Measurements from ENCODE around the gene RNF8.

RNF8 gene

GRCh38 chr6:37391120-37391519 lies 37.3 kb downstream of the RNF8 start:
- H3K79me2 ChIP-seq (ENCODE audit: low read length) = no peaks in the 10 kb centered on the region
- H3K4me3 ChIP-seq (ENCODE audit: low read length) = no peak overlapping the region
- 0 out of 2 replicates have a peak, but pooled peaks cover 5% of the 10 kb centered on the region for H3K4me1 ChIP-seq (ENCODE audit: low read length)
- H3K9ac ChIP-seq (ENCODE audit: low read length) = no peak overlapping the region
- no peak overlapping the region for H2AFZ ChIP-seq (ENCODE audit: low read depth, low read length)
- H3K27me3 ChIP-seq (ENCODE audit: low read depth, low read length) = no peaks in the 10 kb centered on the region
- no peaks in the 10 kb centered on the region for H3K9me3 ChIP-seq (ENCODE audit: insufficient read depth, low read length)
- H3K27ac ChIP-seq (ENCODE audit: low read length) = no peak overlapping the region
- H3K36me3 ChIP-seq (replicated peaks; ENCODE audit: low read depth, low read length) = peaks cover 54% of the 10 kb centered on the region
- no peak for TF ChIP-seq EZH2phosphoT487 (IDR thresholded peaks at IDR 0.05; ENCODE audit: low read depth)
- TF ChIP-seq CTCF (IDR thresholded peaks at IDR 0.05; ENCODE audit: low read depth, low read length) = no peak
- no peak overlapping the region for H3K4me2 ChIP-seq (ENCODE audit: low read length)
- H4K20me1 ChIP-seq (ENCODE audit: insufficient read depth, low read length) = no peaks in the 10 kb centered on the region

- TF ChIP-seq CTCF (IDR thresholded peaks at IDR 0.05; ENCODE audit: low read depth, low read length) = no peak
- no peak for TF ChIP-seq EZH2phosphoT487 (IDR thresholded peaks at IDR 0.05; ENCODE audit: low read depth)
Measured at GRCh38 chr6:37392821-37393220, 39.0 kb downstream of the RNF8 start.

GRCh38 chr6:37393381-37393929 lies 39.7 kb downstream of the RNF8 start:
- no peak overlapping the region for H3K27ac ChIP-seq (ENCODE audit: low read length)
- peaks cover 32% of the 10 kb centered on the region for H3K36me3 ChIP-seq (replicated peaks; ENCODE audit: low read depth, low read length)
- TF ChIP-seq CTCF (IDR thresholded peaks at IDR 0.05; ENCODE audit: low read depth, low read length) (no peak), EZH2phosphoT487 (IDR thresholded peaks at IDR 0.05; ENCODE audit: low read depth) (no peak)

More at GRCh38 chr6:37392821-37393220, 39.0 kb downstream of the RNF8 start:
- no peaks in the 10 kb centered on the region for H3K27me3 ChIP-seq (ENCODE audit: low read depth, low read length)
- no peak overlapping the region for H3K4me3 ChIP-seq (ENCODE audit: low read length)
- peaks cover 38% of the 10 kb centered on the region for H3K36me3 ChIP-seq (replicated peaks; ENCODE audit: low read depth, low read length)
- H3K4me1 ChIP-seq (ENCODE audit: low read length) = 0 out of 2 replicates have a peak, but pooled peaks cover 5% of the 10 kb centered on the region
- H3K4me2 ChIP-seq (ENCODE audit: low read length) = no peak overlapping the region
- no peak overlapping the region for H3K27ac ChIP-seq (ENCODE audit: low read length)
- H4K20me1 ChIP-seq (ENCODE audit: insufficient read depth, low read length) = no peaks in the 10 kb centered on the region
- H3K9ac ChIP-seq (ENCODE audit: low read length) = no peak overlapping the region
- no peaks in the 10 kb centered on the region for H3K79me2 ChIP-seq (ENCODE audit: low read length)
- H2AFZ ChIP-seq (ENCODE audit: low read depth, low read length) = no peak overlapping the region
- H3K9me3 ChIP-seq (ENCODE audit: insufficient read depth, low read length) = no peaks in the 10 kb centered on the region

GRCh38 chr6:37396571-37397180 lies 42.9 kb downstream of the RNF8 start:
- TF ChIP-seq CTCF (IDR thresholded peaks at IDR 0.05; ENCODE audit: low read depth, low read length) (no peak), EZH2phosphoT487 (IDR thresholded peaks at IDR 0.05; ENCODE audit: low read depth) (no peak)
- no peaks in the 10 kb centered on the region for H3K9me3 ChIP-seq (ENCODE audit: insufficient read depth, low read length)
- H3K4me2 ChIP-seq (ENCODE audit: low read length) = no peak overlapping the region
- H3K27me3 ChIP-seq (ENCODE audit: low read depth, low read length) = no peaks in the 10 kb centered on the region
- H3K27ac ChIP-seq (ENCODE audit: low read length) = no peak overlapping the region
- peaks cover 14% of the 10 kb centered on the region for H3K36me3 ChIP-seq (replicated peaks; ENCODE audit: low read depth, low read length)
- H3K9ac ChIP-seq (ENCODE audit: low read length) = no peak overlapping the region
- no peaks in the 10 kb centered on the region for H4K20me1 ChIP-seq (ENCODE audit: insufficient read depth, low read length)
- H3K4me3 ChIP-seq (ENCODE audit: low read length) = no peak overlapping the region
- no peaks in the 10 kb centered on the region for H3K4me1 ChIP-seq (ENCODE audit: low read length)
- H2AFZ ChIP-seq (ENCODE audit: low read depth, low read length) = no peak overlapping the region
- H3K79me2 ChIP-seq (ENCODE audit: low read length) = no peaks in the 10 kb centered on the region

More at GRCh38 chr6:37393381-37393929, 39.7 kb downstream of the RNF8 start:
- no peak overlapping the region for H3K4me3 ChIP-seq (ENCODE audit: low read length)
- no peaks in the 10 kb centered on the region for H3K9me3 ChIP-seq (ENCODE audit: insufficient read depth, low read length)
- H3K4me2 ChIP-seq (ENCODE audit: low read length) = no peak overlapping the region
- no peaks in the 10 kb centered on the region for H3K79me2 ChIP-seq (ENCODE audit: low read length)
- H4K20me1 ChIP-seq (ENCODE audit: insufficient read depth, low read length) = no peaks in the 10 kb centered on the region
- H3K27me3 ChIP-seq (ENCODE audit: low read depth, low read length) = no peaks in the 10 kb centered on the region
- H2AFZ ChIP-seq (ENCODE audit: low read depth, low read length) = no peak overlapping the region
- 0 out of 2 replicates have a peak, but pooled peaks cover 5% of the 10 kb centered on the region for H3K4me1 ChIP-seq (ENCODE audit: low read length)
- H3K9ac ChIP-seq (ENCODE audit: low read length) = no peak overlapping the region

Data from OCI-LY3 (cell line).